HG02642 (cell line): ENCODE measurements around the gene RAMP1.
"Not testable (repeated sequence)": the region's sequence is repeated elsewhere in the genome, so short reads cannot be mapped to it uniquely, and the experiment has no call there.

Experiments
- ATAC-seq: cut with Tn5 transposase; IDR thresholded peaks from one replicate; pipeline ENCODE4 v1.9.1; 2021; ENCODE audit warnings: mild to moderate bottlenecking; ENCODE audit not compliant: unreplicated experiment, poor library complexity

RAMP1 gene

DNA sequence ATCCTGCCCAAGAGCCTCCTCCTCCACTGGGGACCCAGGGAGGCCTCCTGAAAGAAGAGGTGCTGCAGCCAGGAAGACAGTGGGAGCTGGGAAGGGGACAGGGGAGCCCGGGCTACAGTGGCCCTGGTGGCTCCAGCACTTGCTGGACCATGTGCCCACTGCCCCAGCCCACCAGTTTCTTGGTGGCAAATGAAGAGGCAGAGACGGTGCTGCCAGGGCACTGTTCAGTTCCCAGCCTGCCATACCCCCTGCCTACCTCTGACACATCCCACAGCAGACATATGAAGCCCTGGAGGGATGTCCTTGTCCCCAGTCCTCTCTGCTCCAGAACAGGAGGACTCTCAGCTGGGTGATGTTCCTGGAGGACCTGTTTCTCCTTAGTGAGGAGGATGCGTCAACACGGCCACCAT is 3.7 kb downstream of the RAMP1 start:
- ATAC-seq: no peak

DNA sequence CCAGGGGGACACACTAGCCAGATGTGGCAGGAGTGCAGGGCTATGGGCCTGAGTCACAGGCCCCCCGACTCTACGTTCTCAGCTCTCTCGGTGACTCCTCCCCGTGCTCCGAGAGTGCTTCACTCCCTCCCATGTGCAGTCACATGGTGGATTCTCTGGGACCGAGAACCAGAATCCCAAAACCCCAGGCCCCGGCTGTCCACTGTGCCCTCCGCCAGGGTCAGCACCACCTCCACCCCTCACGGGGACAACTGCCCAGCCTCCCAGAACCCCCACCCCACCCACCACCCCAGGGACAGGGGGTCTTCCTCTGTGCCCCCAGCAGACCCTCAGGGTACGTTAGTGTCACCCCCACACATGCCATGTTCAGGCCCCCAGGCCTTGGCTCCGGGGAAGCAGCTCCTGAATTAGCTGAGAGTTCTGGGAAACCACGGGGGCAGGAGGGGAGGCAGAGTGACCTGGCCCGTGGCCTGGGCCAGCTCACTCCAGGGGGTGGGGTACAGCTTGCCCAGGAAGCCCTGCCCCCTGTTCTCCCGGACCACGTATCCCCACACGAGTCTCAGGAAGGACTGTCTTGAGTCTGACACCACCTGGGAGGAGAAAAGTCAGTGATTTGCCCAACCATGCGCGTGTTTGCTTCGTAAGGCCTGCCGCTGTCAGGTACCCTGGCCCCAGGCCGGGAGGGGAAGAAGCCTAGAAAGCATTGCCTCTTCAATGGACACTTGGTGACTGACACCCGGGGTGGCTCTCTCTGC is 4.4 kb downstream of the RAMP1 start:
- ATAC-seq: no peak

- ATAC-seq: no peak
Measured at GRCh38 chr2:237864444-237864931, 5.1 kb downstream of the RAMP1 start.

GRCh38 chr2:237864940-237865622 is 5.7 kb downstream of the RAMP1 start:
- ATAC-seq: no peak

GRCh38 chr2:237865623-237866041 is 6.2 kb downstream of the RAMP1 start:
- ATAC-seq: no peak

DNA sequence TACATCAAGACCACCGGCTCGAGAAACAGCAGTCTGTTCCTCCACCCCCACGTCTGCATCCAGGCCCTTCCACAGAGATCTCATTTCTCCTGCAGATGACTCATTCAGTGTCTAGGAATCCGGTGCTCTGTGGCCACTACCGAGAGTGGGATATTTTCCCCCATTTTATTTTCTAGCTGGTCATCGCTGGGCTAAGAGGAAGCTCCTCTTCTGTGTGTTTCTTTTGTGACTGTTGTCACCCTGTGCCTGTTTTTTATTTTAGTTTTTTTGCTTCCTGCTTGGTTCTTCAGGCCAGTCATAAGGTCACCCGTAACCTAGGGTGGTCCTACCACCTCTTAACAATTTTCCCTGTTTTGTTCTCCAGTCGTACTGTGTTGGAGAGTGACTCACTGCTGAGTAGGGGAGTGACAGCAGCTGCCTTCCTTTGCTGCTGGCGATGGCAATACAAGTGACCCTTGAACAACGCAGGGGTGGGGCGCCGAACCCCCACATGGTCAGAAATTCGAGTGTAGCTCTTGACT is 6.7 kb downstream of the RAMP1 start:
- no peak for ATAC-seq

GRCh38 chr2:237867465-237867864 is 8.0 kb downstream of the RAMP1 start:
- ATAC-seq: no peak

GRCh38 chr2:237868074-237868473 is 8.7 kb downstream of the RAMP1 start:
- not testable (repeated sequence) for ATAC-seq

DNA sequence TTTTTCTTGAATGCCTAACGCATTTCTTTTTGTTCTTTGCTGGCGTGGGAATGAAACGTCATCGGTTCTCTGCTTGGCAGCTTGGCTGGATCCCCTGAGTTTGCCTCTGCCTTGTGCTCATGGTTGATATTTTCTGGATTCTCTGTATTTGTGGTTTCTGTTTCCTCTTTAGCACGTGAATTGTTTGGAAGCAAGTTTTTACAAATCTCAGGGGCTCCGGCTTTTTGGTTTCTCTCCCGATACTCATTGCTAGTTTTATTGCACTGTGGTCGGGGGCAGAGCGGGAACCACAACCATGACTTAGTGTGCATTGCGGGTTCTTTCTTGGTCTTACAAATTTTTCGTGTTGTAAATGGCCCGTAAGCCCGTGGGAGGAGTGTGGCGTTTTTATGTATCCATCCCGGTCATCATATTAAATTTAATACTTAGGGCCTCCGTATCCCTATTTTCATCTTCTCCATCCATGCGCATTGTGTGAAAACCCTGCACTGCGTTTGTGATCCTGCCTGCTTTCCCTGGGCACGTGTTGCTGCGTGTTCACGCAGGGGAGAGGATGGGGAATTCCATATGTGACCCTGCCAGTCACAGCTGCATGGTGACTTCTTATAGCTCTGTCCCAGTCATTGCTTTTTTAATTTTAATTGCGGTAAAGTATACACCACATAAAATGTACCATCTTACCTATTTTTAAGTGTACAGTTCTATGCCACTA is 9.4 kb downstream of the RAMP1 start:
- ATAC-seq: no peak

DNA sequence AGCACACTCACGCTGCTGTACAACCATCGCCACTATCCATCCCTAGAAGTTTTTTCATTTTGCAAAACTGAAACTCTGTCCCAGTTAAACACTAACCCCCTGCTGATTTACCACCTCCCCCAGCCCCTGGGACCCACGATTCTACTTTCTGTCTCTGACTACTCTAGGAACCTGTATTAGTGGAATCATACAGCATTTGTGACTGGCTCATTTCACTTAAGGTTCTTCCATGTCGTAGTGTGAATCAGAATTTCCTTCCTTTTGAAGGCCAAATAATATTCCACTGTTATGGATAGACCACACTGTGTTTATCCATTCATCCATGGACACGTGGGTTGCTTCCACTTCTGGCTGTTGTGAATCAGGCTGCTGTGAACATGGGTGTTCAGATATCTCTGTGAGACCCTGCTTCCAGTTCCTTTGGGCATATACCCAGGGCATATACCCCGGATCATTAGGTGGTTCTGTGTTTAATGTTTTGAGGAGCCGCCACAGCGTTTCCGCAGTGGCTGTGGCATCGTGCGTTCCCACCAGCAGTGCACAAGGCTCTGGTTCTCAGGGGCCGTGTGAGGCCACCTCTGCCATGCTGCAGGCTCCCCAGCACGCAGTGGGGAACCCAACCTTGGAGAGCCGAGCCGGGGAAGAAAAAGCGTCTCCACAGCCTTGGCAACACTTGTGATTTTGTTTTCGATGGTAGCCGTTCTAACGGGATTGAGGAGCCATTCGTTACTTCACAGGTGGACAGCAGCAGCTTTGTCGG is 10.1 kb downstream of the RAMP1 start:
- no peak for ATAC-seq

DNA sequence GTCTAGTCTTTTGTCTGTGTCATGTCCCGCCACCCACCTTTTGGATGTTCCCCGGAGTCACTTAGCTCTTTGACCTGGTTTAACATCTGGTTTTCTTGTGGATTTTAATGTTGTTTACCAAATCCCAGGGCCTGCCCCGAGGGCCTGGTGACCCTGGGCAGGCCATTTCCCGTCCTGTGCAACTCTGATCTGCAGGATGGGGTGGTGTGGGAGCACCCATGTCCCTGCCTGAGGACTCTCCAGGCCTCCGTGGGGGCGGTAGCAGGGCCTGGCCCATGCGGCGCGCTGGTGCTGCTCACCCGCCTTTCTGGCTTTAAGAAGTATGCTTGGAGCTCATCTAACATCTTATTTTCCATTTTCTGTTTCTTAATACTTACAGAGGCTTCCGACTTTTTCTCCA is 10.7 kb downstream of the RAMP1 start:
- no peak for ATAC-seq

DNA sequence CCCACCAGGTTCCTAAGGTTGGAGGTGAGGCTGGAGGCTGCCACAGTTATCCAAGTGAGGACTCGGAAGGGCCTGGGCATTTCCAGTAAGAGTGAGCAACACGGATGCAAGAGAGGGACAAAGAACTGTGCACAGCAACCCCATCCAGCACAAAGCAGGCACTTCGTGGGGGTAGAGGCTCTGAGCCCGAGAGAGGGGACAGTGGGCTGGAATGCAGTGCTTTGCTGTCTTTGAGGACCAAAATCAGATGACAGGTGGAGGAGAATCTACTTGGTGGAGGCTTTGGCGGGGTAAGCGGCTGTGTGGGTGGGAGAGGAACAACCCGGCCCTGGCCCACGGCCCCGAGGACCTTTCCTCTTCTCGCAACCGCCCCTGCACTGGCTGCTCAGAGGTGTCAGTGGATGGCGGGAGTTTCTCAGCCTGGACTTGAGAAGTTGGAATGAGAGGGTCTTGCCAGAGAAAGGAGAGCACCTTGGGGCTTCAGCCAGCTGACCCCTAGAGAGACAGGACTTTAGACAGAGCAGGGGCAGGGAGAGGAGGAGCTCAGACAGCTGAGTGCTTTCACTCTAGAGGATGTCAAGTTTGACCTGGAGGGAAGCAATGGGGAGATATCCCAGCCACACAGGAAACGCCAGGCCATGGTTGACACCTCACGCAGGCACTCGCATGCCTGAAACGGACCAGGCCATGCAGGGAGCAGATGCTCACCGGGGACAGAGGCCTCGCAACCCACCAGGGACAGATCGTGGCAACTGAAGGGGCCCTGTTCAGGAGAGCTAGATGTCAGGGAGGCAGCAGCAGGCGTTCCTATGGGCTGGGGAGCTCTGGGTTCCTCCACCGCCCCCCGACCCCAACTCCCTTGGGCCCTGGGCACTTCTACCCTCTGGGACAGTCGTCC is 11.6 kb downstream of the RAMP1 start:
- ATAC-seq: no peak

DNA sequence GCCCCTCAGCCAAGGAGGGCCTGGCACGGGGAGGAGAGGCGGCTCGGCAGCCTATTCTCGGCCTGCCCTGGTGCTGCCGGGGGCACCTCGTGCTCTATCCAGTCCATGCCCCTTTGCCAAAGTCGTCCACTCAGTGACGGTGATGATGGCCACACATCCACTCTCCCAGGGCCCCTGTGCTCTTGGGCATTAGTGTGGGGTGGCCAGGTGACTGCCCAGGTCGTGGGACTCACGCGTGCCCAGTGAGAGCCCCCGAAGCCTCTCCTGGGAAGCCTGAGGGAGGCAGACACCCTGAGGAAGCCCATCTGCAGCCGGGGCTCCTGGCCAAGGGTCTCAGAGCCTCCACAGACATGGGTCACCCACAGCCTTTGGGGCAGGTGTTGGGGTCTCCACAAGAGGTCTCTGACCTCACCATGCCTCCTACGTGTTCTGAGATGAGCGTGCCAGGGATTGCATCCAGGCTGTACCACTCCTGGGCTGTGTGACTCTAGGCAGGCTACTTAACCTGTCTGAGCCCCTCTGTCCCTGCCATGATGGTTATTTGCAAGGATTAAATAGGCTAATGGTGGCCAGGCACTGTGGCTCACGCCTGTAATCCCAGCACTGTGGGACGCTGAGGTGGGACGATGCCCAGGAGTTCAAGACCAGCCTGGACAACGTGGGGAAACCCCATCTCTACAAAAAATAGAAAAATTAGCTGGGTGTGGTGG is 12.9 kb downstream of the RAMP1 start:
- no peak for ATAC-seq

DNA sequence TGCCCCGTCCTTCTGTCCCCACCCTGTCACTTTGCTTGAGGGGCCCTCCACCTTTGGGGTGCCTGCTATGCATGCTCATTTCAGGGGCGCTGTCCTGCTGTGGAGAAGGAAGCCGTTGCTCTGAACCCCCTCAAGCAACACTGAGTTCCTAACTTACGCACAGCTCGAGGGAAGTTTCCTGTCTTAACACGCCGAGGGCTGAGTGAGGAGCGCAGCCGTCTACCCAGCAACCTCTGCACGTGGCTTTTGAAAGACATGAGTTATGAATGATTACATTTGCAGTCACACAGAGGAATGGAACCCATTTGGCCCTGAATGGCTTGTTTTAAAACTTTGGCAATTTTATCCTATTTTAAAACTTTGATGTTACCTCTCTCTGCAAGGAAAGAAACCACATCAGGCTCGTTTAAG is 14.0 kb downstream of the RAMP1 start:
- no peak for ATAC-seq

DNA sequence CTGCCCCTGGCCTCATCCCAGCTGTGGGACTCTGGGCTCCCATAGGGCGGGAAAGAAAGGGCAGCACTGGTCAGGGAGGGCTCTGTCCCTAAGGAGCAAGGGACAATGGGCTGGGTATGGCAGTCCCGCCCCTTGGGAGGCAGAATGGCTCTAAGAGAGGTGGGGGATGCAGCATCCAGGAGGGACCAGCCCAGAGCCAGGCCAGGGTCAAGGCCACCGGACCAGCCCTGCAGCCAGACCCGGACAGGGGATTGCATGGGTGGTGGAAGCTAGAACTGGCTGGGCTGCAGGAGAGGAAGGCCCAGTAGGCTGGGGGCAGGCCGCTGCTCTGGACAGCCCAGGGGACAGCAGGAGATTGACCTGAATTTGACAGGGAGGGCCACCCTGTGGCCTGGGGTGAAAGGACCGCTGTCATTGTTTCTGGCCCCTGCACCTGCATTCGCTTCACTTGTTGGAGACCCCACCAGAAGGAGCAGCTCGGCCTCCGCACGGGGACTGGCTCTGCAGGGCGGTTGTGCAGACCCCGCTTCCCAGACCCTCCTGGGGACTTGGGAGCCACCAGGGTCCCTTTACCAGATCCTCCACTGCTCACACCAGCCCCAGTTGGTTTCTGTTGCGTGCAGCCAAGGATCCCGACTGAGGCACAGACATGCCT is 14.6 kb downstream of the RAMP1 start:
- ATAC-seq: no peak

DNA sequence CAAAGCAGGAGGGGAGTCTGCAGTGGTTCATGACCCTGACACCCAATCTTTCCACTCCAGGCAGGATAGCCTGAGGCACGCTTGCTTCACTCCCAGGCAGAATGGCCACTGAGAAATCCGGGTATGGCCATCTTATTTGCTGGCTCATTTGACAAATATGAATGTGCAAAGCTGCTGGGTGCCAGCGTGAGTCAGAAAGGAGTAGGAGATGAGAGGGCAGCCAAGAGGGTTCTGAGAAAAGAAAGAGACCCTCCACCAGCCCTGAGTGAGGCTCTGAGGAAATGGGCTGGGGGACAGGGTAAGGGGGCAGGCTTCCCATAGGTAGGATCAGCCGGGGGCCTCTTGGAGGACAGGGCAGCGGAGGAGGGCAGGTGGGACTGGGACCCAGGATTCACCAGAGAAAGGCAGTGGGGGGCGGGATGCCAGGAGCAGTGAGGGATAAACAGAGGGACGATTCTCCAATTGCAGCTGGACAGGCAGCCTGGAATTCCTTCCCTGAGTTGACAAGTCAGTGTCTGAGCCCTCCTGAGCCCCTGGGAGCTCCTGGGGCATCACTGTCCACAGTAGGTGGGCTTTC is 15.2 kb downstream of the RAMP1 start:
- no peak for ATAC-seq

DNA sequence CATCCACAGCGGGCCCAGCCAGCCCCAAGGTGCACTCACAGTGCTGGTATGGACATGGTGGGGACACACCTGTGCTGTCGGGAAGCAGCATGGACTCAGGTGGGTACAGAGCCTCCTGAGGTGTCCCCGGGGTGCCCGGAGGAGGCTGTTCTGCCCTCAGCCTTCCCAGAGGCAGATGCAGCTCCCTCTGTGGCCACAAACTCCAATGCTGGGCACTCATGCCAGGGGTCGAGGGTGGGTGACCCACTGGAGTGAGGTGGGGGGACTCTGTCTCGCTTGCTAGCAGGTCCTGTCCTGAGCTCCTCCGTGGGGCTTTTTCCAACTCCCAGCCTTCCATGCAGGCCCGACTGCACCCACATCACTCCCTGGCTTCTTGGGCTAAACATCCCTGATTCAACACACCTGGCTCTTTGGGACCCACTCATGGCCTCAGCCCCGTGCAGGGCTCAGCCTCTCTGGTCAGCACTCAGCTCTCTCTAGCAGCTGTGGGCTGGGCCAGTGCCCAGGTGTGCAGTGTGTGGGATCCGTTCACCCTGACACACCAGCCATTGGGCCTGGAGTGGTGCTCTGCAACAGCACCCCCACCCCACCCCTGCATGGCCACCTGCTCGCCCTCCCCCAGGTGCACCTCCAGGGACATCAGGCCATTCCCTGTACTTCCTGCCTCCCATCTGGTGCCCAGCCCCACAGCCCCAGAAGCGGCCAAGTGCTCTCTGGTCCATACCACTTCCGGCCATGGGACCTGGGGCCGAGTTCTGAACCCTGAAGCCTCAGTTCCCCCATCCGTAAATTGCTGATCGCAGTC is 16.0 kb downstream of the RAMP1 start:
- no peak for ATAC-seq
